ENCODE measurements around the gene ENHO.

ENHO gene

DNA sequence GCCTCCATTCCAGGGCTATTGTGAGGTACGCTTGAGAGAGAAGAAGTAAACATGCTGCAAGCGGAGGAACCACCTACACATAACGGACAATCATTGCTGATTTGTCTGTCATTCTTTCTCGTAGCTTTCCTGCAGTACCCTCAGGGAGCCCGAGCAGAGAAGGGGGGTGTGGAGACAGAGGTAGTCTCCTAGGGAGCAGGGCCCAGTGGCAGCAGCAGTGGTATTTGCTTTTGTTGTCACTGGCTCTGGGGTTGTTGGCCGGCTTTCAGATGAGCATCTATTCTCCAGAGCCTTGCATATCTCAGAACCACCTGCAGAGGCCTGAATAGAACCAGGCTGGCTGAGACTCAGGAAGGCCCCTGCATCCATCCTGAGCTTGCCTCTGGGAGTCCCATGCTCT lies 19.9 kb downstream of the ENHO start:
- Histone ChIP-seq H2BK5ac (ENCODE audit: low read length) (no peak overlapping the region), H2BK15ac (ENCODE audit: low read length) (no peak overlapping the region), H3K4me3 (ENCODE audit: low read length in 2 of 2) (no peak overlapping the region), H3K23ac (ENCODE audit: low read depth, low read length, poor library complexity) (no peak overlapping the region), H3K36me3 (replicated peaks in 1 of 2; ENCODE audit: control insufficient read depth in 2 of 2, insufficient read depth in 2 of 2, low read length in 2 of 2) (no peaks in the 10 kb centered on the region), H3K27ac (replicated peaks; ENCODE audit: low read length) (no peak overlapping the region), H3K27me3 (ENCODE audit: control insufficient read depth in 3 of 3, insufficient read depth in 3 of 3, low read depth in 1 of 3, low read length in 3 of 3) (no peaks in the 10 kb centered on the region), H3K79me1 (ENCODE audit: low read depth, low read length) (no peaks in the 10 kb centered on the region), H2BK12ac (ENCODE audit: low read length) (no peak overlapping the region), H3K4me2 (ENCODE audit: insufficient read depth, low read length, poor library complexity, severe bottlenecking) (no peak overlapping the region), H2AFZ (ENCODE audit: low read length) (no peak overlapping the region), H3K4me1 (ENCODE audit: control insufficient read depth in 2 of 2, insufficient read depth in 1 of 2, low read depth in 1 of 2, low read length in 2 of 2) (peaks cover 0 to 27% of the 10 kb centered on the region in 2 donors), H3K9ac (ENCODE audit: low read depth, low read length, poor library complexity) (no peak overlapping the region), H2BK120ac (ENCODE audit: low read depth, low read length) (no peak overlapping the region), H2AK5ac (ENCODE audit: low read depth, low read length) (no peak overlapping the region), H3K9me3 (replicated peaks in 1 of 2; ENCODE audit: control insufficient read depth in 2 of 2, insufficient read depth in 1 of 2, low read depth in 1 of 2, low read length in 2 of 2) (no peaks in the 10 kb centered on the region), H4K8ac (ENCODE audit: low read depth, low read length) (no peak overlapping the region), H3K4ac (ENCODE audit: low read length) (no peak overlapping the region), H3K18ac (ENCODE audit: low read length) (no peak overlapping the region), H3K14ac (ENCODE audit: low read length) (no peak overlapping the region), H4K91ac (ENCODE audit: low read depth, low read length, poor library complexity) (no peak overlapping the region)
- WGBS, 2 donors (ENCODE audit: extremely low coverage in 2 of 2, insufficient read length in 2 of 2, insufficient replicate concordance in 1 of 2): no CpG with 5 or more reads among the region's 6 CpGs
- no peak for DNase-seq (ENCODE audit: low spot score)

DNA sequence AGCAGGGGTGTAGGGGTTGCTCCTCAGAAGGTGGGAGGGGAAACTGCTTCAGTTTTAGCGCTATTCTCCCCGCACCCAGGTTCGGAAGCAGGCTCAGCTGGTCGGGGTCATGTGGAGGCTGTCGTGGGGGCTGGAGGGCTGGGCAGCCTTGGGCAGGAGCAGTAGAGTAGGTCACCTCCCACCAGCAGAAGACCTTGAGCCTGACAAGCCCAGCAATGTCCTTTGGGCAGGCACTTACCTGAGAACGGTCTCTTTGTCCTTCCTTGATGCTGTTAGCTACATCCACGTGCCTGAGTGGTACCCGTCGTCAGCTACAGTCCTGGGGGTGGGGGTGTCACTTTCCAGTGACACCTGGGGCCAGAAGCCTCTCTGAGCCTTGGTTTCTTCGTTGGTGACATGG lies 20.3 kb downstream of the ENHO start:
- no peak overlapping the region for H3K23ac ChIP-seq (ENCODE audit: low read depth, low read length, poor library complexity)

DNA sequence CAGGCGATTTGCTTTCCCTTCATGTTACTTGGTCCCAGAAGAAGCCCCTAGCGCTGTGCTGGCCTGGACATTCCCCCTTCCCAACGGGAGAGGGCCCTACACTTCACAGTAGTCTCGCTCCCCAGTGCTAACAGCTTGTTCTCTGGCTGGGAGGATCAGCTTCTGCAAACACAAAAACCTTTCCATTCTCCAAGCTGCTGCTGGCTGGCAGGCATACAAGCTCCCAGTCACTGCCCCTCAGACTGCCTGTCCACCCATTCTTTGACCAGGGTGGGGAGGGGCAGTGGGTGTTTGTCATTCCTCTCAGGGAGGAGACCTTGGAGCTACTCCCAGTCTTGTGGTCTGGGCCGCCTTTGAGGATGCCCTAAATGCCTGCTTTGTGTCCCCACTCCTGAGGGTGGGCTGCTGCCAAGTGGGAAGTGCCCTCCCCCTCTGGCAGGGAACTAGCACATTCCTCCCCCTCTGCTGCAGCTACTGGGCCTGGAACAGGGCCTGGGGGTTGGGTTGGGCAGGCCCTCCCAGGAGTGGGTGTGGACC lies 20.8 kb downstream of the ENHO start:
- Histone ChIP-seq H3K79me1 (ENCODE audit: low read depth, low read length) (no peaks in the 10 kb centered on the region), H3K27me3 (ENCODE audit: control insufficient read depth in 3 of 3, insufficient read depth in 3 of 3, low read depth in 1 of 3, low read length in 3 of 3) (no peaks in the 10 kb centered on the region)

More for the DNA sequence above, 20.3 kb downstream of the ENHO start:
- Histone ChIP-seq H3K27ac (replicated peaks; ENCODE audit: low read length) (no peak overlapping the region), H3K4me2 (ENCODE audit: insufficient read depth, low read length, poor library complexity, severe bottlenecking) (no peak overlapping the region), H3K4me1 (ENCODE audit: control insufficient read depth in 2 of 2, insufficient read depth in 1 of 2, low read depth in 1 of 2, low read length in 2 of 2) (peaks cover 0 to 30% of the 10 kb centered on the region in 2 donors), H3K27me3 (ENCODE audit: control insufficient read depth in 3 of 3, insufficient read depth in 3 of 3, low read depth in 1 of 3, low read length in 3 of 3) (no peaks in the 10 kb centered on the region), H2BK12ac (ENCODE audit: low read length) (no peak overlapping the region), H2AK5ac (ENCODE audit: low read depth, low read length) (no peak overlapping the region), H3K36me3 (replicated peaks in 1 of 2; ENCODE audit: control insufficient read depth in 2 of 2, insufficient read depth in 2 of 2, low read length in 2 of 2) (no peaks in the 10 kb centered on the region), H3K9ac (ENCODE audit: low read depth, low read length, poor library complexity) (no peak overlapping the region), H3K9me3 (replicated peaks in 1 of 2; ENCODE audit: control insufficient read depth in 2 of 2, insufficient read depth in 1 of 2, low read depth in 1 of 2, low read length in 2 of 2) (no peaks in the 10 kb centered on the region), H3K4me3 (ENCODE audit: low read length in 2 of 2) (no peak overlapping the region), H2BK15ac (ENCODE audit: low read length) (no peak overlapping the region), H3K18ac (ENCODE audit: low read length) (no peak overlapping the region), H4K8ac (ENCODE audit: low read depth, low read length) (no peak overlapping the region), H2AFZ (ENCODE audit: low read length) (no peak overlapping the region), H2BK120ac (ENCODE audit: low read depth, low read length) (no peak overlapping the region), H3K79me1 (ENCODE audit: low read depth, low read length) (no peaks in the 10 kb centered on the region), H4K91ac (ENCODE audit: low read depth, low read length, poor library complexity) (no peak overlapping the region), H2BK5ac (ENCODE audit: low read length) (no peak overlapping the region), H3K14ac (ENCODE audit: low read length) (no peak overlapping the region), H3K4ac (ENCODE audit: low read length) (no peak overlapping the region)
- DNase-seq (ENCODE audit: low spot score): no peak
- WGBS, 2 donors (ENCODE audit: extremely low coverage in 2 of 2, insufficient read length in 2 of 2, insufficient replicate concordance in 1 of 2): no CpG with 5 or more reads among the region's 10 CpGs

DNA sequence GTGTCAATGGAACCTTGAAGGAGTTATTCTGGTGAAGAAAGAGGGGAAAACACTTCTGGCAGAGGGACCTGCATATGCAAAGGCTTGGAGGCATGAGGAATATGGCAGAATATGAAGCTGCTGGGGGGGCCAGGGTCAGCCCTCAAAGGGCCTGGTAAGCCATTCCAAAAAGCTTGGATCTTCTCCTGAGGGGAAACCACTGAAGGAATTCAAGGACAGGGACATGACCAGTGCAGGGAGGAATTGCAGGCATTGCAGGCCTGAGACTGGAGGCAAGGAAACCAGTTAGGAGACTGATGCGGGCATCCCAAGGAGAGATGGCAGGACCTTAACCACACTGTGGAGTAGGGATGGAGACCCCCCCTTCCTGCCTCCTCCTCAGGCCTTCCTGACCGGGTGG lies 21.4 kb downstream of the ENHO start:
- Histone ChIP-seq H3K36me3 (replicated peaks in 1 of 2; ENCODE audit: control insufficient read depth in 2 of 2, insufficient read depth in 2 of 2, low read length in 2 of 2) (no peaks in the 10 kb centered on the region), H2AK5ac (ENCODE audit: low read depth, low read length) (no peak overlapping the region), H2BK12ac (ENCODE audit: low read length) (no peak overlapping the region), H4K91ac (ENCODE audit: low read depth, low read length, poor library complexity) (no peak overlapping the region), H3K4ac (ENCODE audit: low read length) (no peak overlapping the region), H3K9ac (ENCODE audit: low read depth, low read length, poor library complexity) (no peak overlapping the region), H3K18ac (ENCODE audit: low read length) (no peak overlapping the region), H4K8ac (ENCODE audit: low read depth, low read length) (no peak overlapping the region), H2BK5ac (ENCODE audit: low read length) (no peak overlapping the region), H3K23ac (ENCODE audit: low read depth, low read length, poor library complexity) (no peak overlapping the region), H3K14ac (ENCODE audit: low read length) (no peak overlapping the region), H3K4me3 (ENCODE audit: low read length in 2 of 2) (no peak overlapping the region), H3K27me3 (ENCODE audit: control insufficient read depth in 3 of 3, insufficient read depth in 3 of 3, low read depth in 1 of 3, low read length in 3 of 3) (no peaks in the 10 kb centered on the region), H3K9me3 (replicated peaks in 1 of 2; ENCODE audit: control insufficient read depth in 2 of 2, insufficient read depth in 1 of 2, low read depth in 1 of 2, low read length in 2 of 2) (no peaks in the 10 kb centered on the region), H2AFZ (ENCODE audit: low read length) (no peak overlapping the region), H2BK15ac (ENCODE audit: low read length) (no peak overlapping the region), H3K4me1 (ENCODE audit: control insufficient read depth in 2 of 2, insufficient read depth in 1 of 2, low read depth in 1 of 2, low read length in 2 of 2) (peaks cover 0 to 30% of the 10 kb centered on the region in 2 donors), H3K27ac (replicated peaks; ENCODE audit: low read length) (no peak overlapping the region), H2BK120ac (ENCODE audit: low read depth, low read length) (no peak overlapping the region), H3K4me2 (ENCODE audit: insufficient read depth, low read length, poor library complexity, severe bottlenecking) (no peak overlapping the region), H3K79me1 (ENCODE audit: low read depth, low read length) (no peaks in the 10 kb centered on the region)
- no CpG with 5 or more reads among the region's 2 CpGs for WGBS, 2 donors (ENCODE audit: extremely low coverage in 2 of 2, insufficient read length in 2 of 2, insufficient replicate concordance in 1 of 2)
- no peak for DNase-seq (ENCODE audit: low spot score)

More for the DNA sequence above, 20.8 kb downstream of the ENHO start:
- Histone ChIP-seq H3K9me3 (replicated peaks in 1 of 2; ENCODE audit: control insufficient read depth in 2 of 2, insufficient read depth in 1 of 2, low read depth in 1 of 2, low read length in 2 of 2) (no peaks in the 10 kb centered on the region), H3K4me3 (ENCODE audit: low read length in 2 of 2) (no peak overlapping the region), H3K4ac (ENCODE audit: low read length) (no peak overlapping the region), H2BK120ac (ENCODE audit: low read depth, low read length) (no peak overlapping the region), H3K4me1 (ENCODE audit: control insufficient read depth in 2 of 2, insufficient read depth in 1 of 2, low read depth in 1 of 2, low read length in 2 of 2) (peaks cover 0 to 30% of the 10 kb centered on the region in 2 donors), H2BK5ac (ENCODE audit: low read length) (no peak overlapping the region), H3K23ac (ENCODE audit: low read depth, low read length, poor library complexity) (no peak overlapping the region), H3K9ac (ENCODE audit: low read depth, low read length, poor library complexity) (no peak overlapping the region), H4K91ac (ENCODE audit: low read depth, low read length, poor library complexity) (no peak overlapping the region), H2AFZ (ENCODE audit: low read length) (no peak overlapping the region), H3K18ac (ENCODE audit: low read length) (no peak overlapping the region), H2BK12ac (ENCODE audit: low read length) (no peak overlapping the region), H3K4me2 (ENCODE audit: insufficient read depth, low read length, poor library complexity, severe bottlenecking) (no peak overlapping the region), H3K27ac (replicated peaks; ENCODE audit: low read length) (no peak overlapping the region), H2BK15ac (ENCODE audit: low read length) (no peak overlapping the region), H2AK5ac (ENCODE audit: low read depth, low read length) (no peak overlapping the region), H3K14ac (ENCODE audit: low read length) (no peak overlapping the region), H3K36me3 (replicated peaks in 1 of 2; ENCODE audit: control insufficient read depth in 2 of 2, insufficient read depth in 2 of 2, low read length in 2 of 2) (no peaks in the 10 kb centered on the region), H4K8ac (ENCODE audit: low read depth, low read length) (no peak overlapping the region)
- WGBS, 2 donors (ENCODE audit: extremely low coverage in 2 of 2, insufficient read length in 2 of 2, insufficient replicate concordance in 1 of 2): no CpG with 5 or more reads among the region's 5 CpGs
- no peak for DNase-seq (ENCODE audit: low spot score)
